A673 (cell line): ENCODE data around the gene RBFOX1. TPM values are rescaled to one million over a fixed set of nuclear protein-coding genes. Genes with fewer than 3 reads are reported as not detected.

Source experiments
- BruUV-seq: library from RNA; stranded (reverse); fragments of 400-500 nt; replicated peaks from 2 replicates; lab custom pipeline; 2021; lab: Mats Ljungman, UMichigan
- CTCF ChIA-PET: fragments of 300-600 bp; sonication (Branson Sonifier 250); formaldehyde crosslinking; loops from one replicate; lab custom pipeline; 2022; ENCODE audit warnings: antibody characterized with exemption; lab: Charles Lee
- POLR2A ChIA-PET: fragments of 300-600 bp; sonication (Branson Sonifier 250); formaldehyde crosslinking; loops from one replicate; lab custom pipeline; 2022; ENCODE audit warnings: antibody characterized with exemption; ENCODE audit not compliant: low non-redundant PET; lab: Charles Lee
- DNase-seq: peaks from one replicate; pipeline ENCODE4 v3.0.0-alpha.2; 2015; ENCODE audit warnings: low spot score
- H3K27ac ChIP-seq: fragments of 200-600 bp; sonication (generic); 2 replicates; pipeline ENCODE4 v1.5.1; 2016; ENCODE audit warnings: mixed run types, low read depth, mild to moderate bottlenecking, mixed read lengths, antibody characterized with exemption, low read length; ENCODE audit not compliant: poor library complexity, severe bottlenecking
- H3K27me3 ChIP-seq: fragments of 200-600 bp; sonication (generic); replicated peaks from 2 replicates; pipeline ENCODE4 v1.6.1; 2017; ENCODE audit warnings: mixed run types, low read depth, mild to moderate bottlenecking, mixed read lengths, antibody characterized with exemption, low read length; ENCODE audit not compliant: insufficient read depth, poor library complexity
- H3K36me3 ChIP-seq: fragments of 200-600 bp; sonication (generic); 2 replicates; pipeline ENCODE4 v1.6.1; 2016; ENCODE audit warnings: mixed run types, mild to moderate bottlenecking, mixed read lengths, antibody characterized with exemption, low read length; ENCODE audit not compliant: insufficient read depth, poor library complexity, severe bottlenecking
- H3K4me1 ChIP-seq: fragments of 200-600 bp; sonication (generic); 2 replicates; pipeline ENCODE4 v1.6.1; 2017; ENCODE audit warnings: mixed run types, mild to moderate bottlenecking, mixed read lengths, antibody characterized with exemption, low read length; ENCODE audit not compliant: insufficient read depth, poor library complexity, severe bottlenecking
- H3K4me3 ChIP-seq: fragments of 200-600 bp; sonication (generic); 2 replicates; pipeline ENCODE4 v1.5.1; 2016; ENCODE audit warnings: low read depth, mixed run types, mild to moderate bottlenecking, mixed read lengths, low read length; ENCODE audit not compliant: poor library complexity, severe bottlenecking
- H3K9me3 ChIP-seq: fragments of 200-600 bp; sonication (generic); 2 replicates; pipeline ENCODE4 v1.6.1; 2016; ENCODE audit warnings: mixed run types, low read depth, mild to moderate bottlenecking, mixed read lengths, antibody characterized with exemption, low read length; ENCODE audit not compliant: poor library complexity, severe bottlenecking
- CTCF ChIP-seq: fragments of 300-800, 200-600 bp; sonication (generic); conservative IDR thresholded peaks from 2 replicates; pipeline ENCODE4 v1.5.1; 2017; ENCODE audit warnings: low read depth, mild to moderate bottlenecking, antibody characterized with exemption, low read length, moderate library complexity, mixed read lengths
- EZH2 ChIP-seq: fragments of 200-600 bp; sonication (generic); IDR thresholded peaks from 2 replicates; pipeline ENCODE4 v1.6.1; 2017; ENCODE audit warnings: borderline replicate concordance, low read depth, mild to moderate bottlenecking, mixed read lengths, antibody characterized with exemption, low read length; ENCODE audit not compliant: poor library complexity, severe bottlenecking
- intact Hi-C: fragments of 100-400 bp; cut with micrococcal nuclease; formaldehyde crosslinking; loops from one replicate; pipeline ENCODE4 v1.10.0; 2022; ENCODE audit not compliant: unreplicated experiment
- total RNA-seq: library from RNA; stranded (reverse); gene quantifications from 2 replicates; pipeline ENCODE4 v1.2.3, GENCODE V29; 2021

The RBFOX1 gene
- total RNA-seq, 1 experiment from 2014 or later, result 1.8 TPM

- Histone ChIP-seq H3K4me3 (no peak overlapping the region), H3K27me3 (no peaks in the 10 kb centered on the region), H3K27ac (no peak overlapping the region), H3K36me3 (no peaks in the 10 kb centered on the region), H3K4me1 (no peaks in the 10 kb centered on the region), H3K9me3 (no peaks in the 10 kb centered on the region)
- intact Hi-C loops, result no loop called here
- no peak for DNase-seq
- BruUV-seq, result no TSS peak
- CTCF ChIA-PET, result no interaction called here
- POLR2A ChIA-PET, result no interaction called here
- no peak for TF ChIP-seq EZH2
- TF ChIP-seq CTCF, result no peak
Observed at GRCh38 chr16:7449306-7449705, 116.7 kb downstream of the RBFOX1 start.

GRCh38 chr16:7449808-7450207 lies 117.2 kb downstream of the RBFOX1 start:
- CTCF ChIA-PET, result no interaction called here
- TF ChIP-seq CTCF (no peak), EZH2 (no peak)
- Histone ChIP-seq H3K27ac (no peak overlapping the region), H3K9me3 (no peaks in the 10 kb centered on the region), H3K27me3 (no peaks in the 10 kb centered on the region), H3K4me3 (no peak overlapping the region), H3K4me1 (no peaks in the 10 kb centered on the region), H3K36me3 (no peaks in the 10 kb centered on the region)
- POLR2A ChIA-PET, result no interaction called here
- no TSS peak for BruUV-seq
- DNase-seq, result no peak
- intact Hi-C loops, result no loop called here

- no peak for TF ChIP-seq CTCF
- TF ChIP-seq EZH2, result no peak
- DNase-seq, result no peak
- Histone ChIP-seq H3K4me1 (no peaks in the 10 kb centered on the region), H3K27me3 (no peaks in the 10 kb centered on the region), H3K9me3 (no peaks in the 10 kb centered on the region), H3K36me3 (no peaks in the 10 kb centered on the region), H3K4me3 (no peak overlapping the region), H3K27ac (no peak overlapping the region)
- no TSS peak for BruUV-seq
- ChIA-PET POLR2A (no interaction called here), CTCF (no interaction called here)
- intact Hi-C loops, result no loop called here
Observed at GRCh38 chr16:7450440-7450839, 117.8 kb downstream of the RBFOX1 start.
